ENCODE measurements around the gene NTSR1.

Gene NTSR1

DNA sequence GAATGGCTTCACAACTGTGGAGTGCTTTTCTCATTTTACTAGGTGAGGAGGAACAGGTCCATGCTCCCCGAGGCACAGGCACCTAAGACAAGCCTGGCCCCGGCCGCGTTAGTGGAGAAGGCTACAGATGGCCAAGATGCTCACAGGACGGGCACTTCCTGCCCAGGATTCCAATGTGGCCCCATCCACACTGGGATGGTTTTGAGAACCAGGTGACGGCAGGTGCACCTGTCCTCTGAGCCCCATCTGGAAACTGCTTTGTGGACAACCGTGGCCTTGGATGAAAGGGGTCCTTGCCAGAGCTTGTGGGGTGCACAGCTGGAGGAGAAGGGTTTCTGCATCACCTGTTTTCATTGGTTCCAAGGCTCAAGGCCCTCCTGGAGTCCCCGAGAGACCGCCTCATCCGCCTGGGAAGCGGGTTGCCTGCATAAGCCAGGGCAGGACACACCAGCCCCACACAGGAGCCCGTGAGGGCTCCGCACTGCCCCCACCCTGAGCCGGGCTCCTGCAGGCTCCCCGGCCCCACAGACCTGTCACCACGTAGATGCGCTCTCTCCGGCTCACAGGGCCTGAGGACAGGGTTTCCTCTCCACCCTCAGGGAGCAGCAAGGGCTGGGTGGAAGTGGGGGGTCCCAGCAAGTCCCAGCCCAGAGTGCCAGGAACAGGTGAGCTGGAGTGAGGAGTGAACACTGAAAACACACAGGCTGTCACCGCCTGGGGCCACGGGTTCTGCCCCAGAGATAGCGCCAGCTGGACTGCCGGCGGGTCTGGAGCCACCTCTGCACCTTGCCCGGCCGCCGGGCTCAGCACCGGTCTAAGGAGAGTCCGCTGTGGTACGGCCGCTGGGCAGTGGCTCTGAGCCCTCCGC, 18.3 kb downstream of the NTSR1 start:
- TF ChIP-seq, protein P1, sequence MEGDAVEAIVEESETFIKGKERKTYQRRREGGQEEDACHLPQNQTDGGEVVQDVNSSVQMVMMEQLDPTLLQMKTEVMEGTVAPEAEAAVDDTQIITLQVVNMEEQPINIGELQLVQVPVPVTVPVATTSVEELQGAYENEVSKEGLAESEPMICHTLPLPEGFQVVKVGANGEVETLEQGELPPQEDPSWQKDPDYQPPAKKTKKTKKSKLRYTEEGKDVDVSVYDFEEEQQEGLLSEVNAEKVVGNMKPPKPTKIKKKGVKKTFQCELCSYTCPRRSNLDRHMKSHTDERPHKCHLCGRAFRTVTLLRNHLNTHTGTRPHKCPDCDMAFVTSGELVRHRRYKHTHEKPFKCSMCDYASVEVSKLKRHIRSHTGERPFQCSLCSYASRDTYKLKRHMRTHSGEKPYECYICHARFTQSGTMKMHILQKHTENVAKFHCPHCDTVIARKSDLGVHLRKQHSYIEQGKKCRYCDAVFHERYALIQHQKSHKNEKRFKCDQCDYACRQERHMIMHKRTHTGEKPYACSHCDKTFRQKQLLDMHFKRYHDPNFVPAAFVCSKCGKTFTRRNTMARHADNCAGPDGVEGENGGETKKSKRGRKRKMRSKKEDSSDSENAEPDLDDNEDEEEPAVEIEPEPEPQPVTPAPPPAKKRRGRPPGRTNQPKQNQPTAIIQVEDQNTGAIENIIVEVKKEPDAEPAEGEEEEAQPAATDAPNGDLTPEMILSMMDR (IDR thresholded peaks at IDR 0.05) = no peak
- DNase-seq (ENCODE audit: low spot score) = no peak
- Histone ChIP-seq H3K27ac (no peak overlapping the region), H3K4me3 (no peak overlapping the region)

DNA sequence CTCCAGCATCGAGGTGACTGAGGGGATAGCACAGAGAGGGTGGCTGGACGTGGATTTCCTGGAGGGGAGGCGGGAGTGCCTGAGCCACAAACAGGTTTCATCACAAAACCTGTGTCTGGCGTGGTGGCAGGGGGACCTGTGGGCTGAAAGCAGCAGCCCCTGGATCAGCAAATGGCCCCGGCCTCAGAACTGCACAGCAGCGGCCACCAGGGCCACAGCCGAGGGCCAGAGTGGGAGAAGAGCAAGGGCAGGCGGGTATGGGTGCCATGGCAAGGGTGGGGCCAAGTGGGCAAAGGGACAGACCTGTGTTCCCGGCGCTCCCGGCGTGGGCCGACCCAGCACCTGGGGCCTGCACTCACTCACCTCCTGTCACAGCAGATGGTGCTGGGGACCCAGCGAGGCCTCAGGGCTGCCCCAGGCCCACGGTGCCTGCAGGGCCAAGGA, 19.0 kb downstream of the NTSR1 start:
- no peak for DNase-seq (ENCODE audit: low spot score)

DNA sequence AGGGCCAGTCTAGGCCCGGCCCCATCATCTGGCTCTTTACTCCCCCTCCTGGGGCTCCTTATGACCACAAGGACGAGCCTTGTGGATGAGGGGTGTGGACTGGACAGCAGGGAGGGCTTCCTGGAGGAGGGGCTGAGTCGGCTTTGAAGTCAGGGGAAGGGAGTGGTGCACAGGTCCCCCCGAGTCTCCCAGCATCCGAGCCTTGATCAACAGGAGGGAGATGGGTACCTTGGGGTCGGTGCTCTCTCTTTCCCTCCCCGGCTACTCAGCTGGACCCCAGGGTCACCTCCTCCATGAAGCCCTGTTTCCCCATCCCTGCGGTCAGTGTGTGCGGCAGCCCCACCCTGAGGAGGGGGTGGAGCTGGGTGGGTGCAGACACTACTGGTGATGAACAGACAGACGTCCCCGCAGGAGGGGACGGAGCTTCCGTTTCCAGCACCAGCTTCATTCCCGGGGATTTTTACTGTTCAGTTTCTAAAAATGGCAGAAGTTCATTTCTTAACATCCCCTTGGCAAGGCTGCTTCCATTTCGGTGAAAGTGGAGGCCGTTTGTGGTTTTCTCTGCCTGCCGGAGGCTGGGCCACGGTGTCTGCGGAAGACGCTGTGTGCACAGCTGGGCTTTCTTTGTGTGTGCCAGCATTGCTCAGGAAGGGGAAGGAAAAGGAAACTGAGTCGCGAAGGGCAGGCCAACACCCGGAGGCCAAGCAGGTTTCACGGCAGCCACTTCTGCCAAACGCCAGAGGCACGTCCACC, 19.6 kb downstream of the NTSR1 start:
- no peak for DNase-seq (ENCODE audit: low spot score)
- Histone ChIP-seq H3K27ac (no peak overlapping the region), H3K4me3 (no peak overlapping the region)
- TF ChIP-seq, protein P1 (IDR thresholded peaks at IDR 0.05) = no peak

More for the DNA sequence above, 19.0 kb downstream of the NTSR1 start:
- TF ChIP-seq, protein P1 (IDR thresholded peaks at IDR 0.05) = no peak
- Histone ChIP-seq H3K4me3 (no peak overlapping the region), H3K27ac (no peak overlapping the region)

DNA sequence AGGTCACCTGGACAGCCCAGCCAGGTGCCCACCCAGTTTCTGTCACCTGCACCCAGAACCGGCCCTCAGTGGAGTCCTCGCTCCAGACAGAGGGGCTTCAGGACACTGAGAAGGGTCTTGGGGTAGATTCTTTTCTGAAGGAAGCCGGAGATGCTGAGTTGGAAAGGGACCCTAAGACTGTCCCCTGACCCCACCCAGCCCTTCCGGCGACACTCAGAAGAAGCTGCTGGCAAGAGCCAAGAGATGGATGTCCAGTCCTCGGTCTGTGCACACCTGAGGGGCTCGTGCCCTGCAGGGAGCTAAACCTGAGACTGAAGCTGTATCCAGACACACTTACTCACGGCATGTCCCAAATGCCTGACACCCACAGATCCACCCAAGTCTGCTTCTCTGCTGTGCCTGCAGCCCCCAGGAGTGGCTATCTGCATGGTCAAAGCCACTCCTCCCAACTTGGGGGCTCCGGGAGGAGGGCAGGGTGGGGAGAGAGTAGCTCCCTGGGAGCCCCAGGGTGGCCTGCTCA, 20.2 kb downstream of the NTSR1 start:
- Histone ChIP-seq H3K4me3 (no peak overlapping the region), H3K27ac (no peak overlapping the region)
- TF ChIP-seq, protein P1 (IDR thresholded peaks at IDR 0.05) = no peak
- no peak for DNase-seq (ENCODE audit: low spot score)

DNA sequence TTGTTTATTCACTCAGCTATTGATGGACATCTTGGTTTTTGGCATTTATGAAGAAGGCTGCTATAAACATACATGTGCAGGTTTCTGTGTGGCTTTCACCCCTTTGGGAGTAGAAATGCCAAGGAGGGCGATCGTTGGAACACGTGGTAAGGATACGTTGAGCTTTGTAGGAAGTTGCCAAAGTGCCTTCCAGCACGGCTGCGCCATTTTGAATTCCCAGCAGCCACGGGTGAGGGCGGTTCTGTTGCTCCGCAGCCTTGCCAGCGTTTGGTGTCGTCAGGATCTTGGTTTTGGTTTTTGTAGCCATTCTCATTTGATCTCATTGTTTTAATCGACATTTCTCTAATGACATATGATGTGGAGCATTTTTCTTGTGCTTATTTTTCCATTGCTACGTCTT, 21.8 kb downstream of the NTSR1 start:
- TF ChIP-seq, protein P1 (IDR thresholded peaks at IDR 0.05) = no peak
- DNase-seq (ENCODE audit: low spot score) = no peak
- Histone ChIP-seq H3K27ac (no peak overlapping the region), H3K4me3 (no peak overlapping the region)

DNA sequence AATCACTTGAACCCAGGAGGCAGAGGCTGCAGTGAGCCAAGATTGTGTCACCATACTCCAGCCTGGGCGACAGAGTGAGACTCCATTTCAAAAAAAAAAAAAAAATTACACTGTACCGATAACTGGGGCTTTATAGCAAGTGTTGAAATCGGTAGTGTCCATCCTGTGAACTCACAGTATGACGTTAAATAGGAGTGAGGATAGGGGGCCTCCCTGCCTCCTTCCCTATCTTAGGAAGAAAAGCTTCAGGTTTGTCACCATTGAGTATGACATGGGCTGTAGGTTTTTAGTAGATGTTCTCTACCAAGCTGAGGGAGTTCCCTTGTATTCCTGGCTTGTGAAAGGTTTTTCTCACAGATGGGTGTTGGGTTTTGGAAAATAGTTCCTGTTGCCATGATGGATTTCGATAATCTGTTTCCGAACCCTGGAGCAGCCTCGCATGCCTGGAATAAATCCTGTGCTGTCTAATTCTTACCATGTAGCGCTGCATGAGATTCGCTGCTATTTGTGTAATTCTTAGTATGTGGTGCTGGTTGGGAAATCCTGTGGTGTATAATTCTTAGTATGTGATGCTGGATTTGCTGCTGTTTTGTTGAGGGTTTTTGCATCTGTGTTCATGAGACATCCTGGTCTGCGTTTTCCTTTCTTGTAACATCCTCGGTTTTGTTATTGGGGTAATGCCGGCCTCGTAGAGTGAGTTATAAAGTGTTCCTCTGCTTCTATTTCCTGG, 23.6 kb downstream of the NTSR1 start:
- Histone ChIP-seq H3K27ac (no peak overlapping the region), H3K4me3 (no peak overlapping the region)
- DNase-seq (ENCODE audit: low spot score) = no peak
- TF ChIP-seq, protein P1 (IDR thresholded peaks at IDR 0.05) = no peak

Data from coronary artery (tissue), 2 donors.